CD4-positive, alpha-beta T cell treated with Interleukin-15 for 4 hours (primary cell): ENCODE measurements around the gene WDFY3.

Experiments
- DNase-seq: peaks from one replicate; pipeline ENCODE4 v3.0.0-alpha.2; 2020; ENCODE audit warnings: low spot score

Gene WDFY3

DNA sequence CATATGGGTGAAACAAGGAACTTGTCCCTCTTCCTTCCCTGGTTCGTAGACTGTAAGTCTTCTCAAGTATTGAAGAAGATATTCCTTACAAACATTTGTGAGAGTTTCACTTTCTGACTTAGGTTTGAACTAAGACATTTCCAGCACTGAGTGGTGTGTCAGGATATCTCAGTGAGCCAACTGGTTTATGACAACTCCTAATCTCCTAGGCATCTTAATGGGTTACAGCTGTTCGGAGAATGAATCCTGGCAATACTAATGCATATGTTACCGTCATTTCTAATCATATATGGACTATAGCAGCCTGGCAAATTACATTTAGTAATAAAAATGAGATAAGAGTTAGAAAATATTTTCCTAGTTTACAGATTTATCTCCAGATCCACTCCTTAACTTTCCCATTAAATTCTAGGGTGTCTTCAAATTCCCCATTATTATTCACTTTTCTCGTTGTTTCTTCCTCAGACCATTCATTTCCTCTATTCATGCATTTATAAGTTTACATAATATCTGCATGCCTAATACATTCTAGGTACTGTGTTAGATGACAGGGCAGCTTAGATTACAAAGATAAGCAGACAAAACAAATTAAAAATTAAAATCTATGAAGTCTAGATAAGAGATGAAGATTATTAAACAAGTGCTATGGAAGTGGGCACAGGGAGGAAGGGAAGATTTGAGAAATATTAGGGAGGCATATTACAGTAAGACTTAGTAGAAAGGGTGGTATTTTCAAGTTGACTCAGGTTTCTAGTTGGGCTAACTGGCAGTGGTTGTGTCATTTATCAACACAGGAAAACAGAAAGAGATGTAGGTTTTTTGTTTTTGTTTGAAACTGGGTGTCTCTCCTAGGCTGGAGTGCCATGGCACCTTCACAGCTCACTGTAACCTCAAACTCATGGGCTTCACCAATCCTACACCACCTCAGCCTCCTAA lies 173.9 kb downstream of the WDFY3 start:
- DNase-seq, result no peak

DNA sequence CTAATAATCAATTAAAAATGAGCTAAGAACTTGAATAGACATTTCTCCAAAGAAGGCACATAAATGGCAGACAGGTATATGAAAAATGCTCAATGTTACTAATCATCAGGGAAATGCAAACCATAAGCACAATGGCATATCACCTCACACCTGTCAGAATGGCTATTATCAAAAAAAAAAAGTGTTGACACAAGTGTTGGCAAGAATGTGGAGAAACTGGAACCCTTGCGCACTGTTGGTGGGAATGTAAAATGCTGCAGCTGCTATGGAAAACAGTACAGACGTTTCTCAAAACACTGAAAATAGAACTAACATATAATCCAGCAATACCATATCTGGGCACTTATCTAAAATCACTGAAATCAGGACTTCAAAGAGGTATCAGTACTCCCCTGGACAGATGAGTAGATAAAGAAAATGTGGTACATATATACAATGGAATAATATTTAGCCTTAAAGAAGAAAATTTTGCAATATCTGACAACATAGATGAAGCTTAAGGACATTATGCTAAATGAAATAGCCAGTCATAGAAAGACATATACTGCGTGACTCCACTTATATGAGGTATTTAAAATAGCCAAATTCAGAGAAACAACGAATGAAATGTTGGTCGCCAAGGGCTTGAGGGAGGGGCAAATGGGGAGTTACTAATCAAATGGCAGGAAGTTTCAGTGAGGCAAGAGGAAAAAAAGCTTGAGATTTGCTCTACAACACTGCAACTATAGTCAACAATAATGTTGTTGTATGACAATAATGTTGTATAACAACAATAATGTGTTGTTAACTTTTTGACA lies 175.5 kb downstream of the WDFY3 start:
- no peak for DNase-seq

DNA sequence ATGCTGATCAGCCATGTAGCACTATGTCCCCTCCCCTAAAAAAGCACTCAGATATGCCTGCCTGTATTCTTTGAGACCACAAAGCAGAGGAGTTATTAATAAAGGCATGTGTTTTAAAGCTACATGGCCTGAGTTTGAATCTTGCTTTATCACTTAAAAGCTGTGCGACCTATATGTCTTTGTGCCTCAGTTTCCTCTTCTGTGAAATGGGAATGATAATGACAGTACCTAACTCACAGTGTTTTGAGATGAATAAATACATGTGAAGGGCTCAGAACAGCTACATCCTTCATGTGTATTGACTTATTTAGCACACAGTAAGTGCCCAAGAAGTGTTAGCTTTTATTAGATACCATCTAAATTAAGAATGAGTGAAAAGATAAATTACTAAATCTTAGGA lies 180.0 kb downstream of the WDFY3 start:
- DNase-seq, result no peak

DNA sequence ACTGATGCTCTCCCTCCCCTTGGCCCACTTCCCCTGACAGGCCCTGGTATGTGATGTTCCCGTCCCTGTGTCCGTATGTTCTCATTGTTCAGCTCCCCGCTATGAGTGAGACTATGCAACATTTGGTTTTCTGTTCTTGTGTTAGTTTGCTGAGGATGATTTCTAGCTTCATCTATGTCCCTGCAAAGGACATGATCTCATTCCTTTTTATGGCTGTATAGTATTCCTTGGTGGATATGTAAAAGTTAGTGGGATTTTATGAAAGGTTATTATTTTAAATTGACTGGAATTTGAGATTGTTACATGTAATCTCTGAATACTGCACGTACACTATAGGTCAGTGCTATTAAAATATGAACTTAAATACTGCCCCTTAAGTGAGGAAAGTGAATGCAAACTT lies 184.0 kb downstream of the WDFY3 start:
- DNase-seq, result no peak

DNA sequence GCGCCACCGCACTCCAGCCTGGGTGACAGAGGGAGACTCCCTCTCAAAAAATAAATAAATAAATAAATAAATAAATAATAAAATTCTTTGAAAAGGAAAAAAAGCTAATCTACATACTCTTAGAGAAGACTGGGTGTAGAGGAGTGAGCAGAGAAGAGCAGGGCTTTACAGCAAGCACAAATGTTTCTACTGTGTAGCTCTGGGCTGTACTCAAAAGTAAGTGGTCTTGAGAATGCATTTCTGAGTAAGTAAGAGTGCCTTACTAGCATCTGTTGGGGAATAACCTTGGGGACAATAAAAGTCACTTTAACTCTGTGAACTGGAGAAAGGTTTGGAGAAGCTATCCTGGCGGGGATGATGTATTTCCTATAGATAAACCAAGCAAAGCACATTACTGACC lies 185.8 kb downstream of the WDFY3 start:
- no peak for DNase-seq

- DNase-seq, result no peak
Observed at GRCh38 chr4:84778041-84778440, 188.4 kb downstream of the WDFY3 start.

GRCh38 chr4:84767168-84767567 lies 199.3 kb downstream of the WDFY3 start:
- DNase-seq, result no peak

DNA sequence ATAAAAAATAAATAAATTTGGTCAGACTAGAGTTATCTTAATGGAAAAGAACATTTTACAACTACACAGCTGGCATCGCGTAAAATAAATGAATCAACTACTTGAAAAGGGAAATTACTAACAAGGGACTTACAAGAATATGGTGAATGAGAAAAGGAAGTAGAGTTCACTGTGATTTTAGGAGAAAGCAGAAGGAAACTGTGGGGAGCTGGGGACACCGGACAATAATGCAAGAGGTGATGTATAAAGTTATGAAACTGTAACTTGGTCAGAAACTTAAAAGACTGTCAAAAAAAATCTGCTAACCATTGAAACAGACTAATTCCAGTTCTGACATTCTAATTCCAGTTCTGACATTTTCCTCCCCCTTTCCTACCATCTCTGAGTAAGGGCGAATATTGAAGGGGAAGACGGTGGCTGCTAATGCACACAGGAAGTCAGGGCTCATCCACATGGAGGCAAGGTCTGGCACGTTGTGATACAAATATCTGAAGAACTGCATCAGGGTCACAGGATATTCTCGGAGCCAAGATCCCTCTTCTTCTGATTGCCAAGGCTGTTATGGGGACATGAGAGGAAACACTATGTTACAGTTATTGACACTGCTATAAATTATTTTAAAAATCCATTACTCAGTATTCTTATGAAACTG lies 213.0 kb downstream of the WDFY3 start:
- no peak for DNase-seq

DNA sequence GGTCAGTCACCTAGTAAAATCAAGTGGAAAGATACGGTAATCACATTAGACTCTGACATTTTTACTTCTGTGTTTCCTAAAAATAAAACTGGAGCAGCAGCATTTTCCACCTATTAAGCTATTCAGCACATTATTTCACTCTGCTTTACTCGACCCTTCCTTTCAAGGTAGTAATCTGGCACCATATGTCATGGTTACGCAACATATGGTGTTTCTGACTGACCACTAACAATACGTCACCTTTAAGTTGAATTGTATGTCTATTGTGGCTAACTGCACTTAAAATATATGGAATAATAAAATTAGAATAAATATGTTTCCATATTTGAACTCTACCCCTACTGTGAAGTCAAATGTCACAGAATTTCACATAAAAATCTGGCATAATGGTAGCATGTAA lies 214.8 kb downstream of the WDFY3 start:
- DNase-seq, result no peak

DNA sequence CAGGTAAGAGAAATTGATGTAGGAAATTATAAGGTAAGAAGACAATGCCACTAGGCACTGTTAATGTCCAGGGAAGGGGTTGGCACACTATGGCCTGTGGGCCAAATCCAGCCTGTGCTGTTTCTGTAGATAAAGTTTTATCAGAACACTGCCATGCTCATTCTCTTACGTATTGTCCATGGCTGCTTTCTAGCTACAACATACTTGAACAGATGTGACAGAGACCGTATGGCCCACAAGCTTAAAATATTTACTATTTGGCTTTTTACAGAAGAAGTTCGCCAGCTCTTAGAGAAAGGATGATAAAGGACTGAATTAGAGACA lies 215.6 kb downstream of the WDFY3 start:
- DNase-seq, result no peak

GRCh38 chr4:84750260-84750959 lies 216.1 kb downstream of the WDFY3 start:
- no peak for DNase-seq

GRCh38 chr4:84740057-84740456 lies 226.4 kb downstream of the WDFY3 start:
- DNase-seq, result no peak

GRCh38 chr4:84738622-84739021 lies 227.9 kb downstream of the WDFY3 start:
- no peak for DNase-seq

DNA sequence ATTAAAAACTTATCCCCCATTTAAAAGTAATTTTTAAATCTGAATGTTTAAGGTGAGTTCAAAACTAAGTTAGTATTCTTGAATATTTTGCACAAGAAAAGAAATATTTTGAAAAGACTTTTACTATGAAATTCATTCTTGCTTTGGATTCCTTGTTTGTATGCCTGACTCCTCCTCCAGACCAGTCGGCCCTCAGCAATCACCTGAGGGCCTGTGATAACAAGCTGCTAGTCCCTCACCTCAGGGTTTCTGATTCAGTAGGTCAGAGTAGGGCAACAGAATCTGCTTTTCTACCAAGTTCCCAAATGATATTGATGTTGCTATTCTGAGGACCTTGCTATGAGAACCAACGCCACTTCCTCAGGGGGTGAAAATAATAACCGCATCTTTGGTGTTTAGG lies 228.8 kb downstream of the WDFY3 start:
- DNase-seq, result no peak

DNA sequence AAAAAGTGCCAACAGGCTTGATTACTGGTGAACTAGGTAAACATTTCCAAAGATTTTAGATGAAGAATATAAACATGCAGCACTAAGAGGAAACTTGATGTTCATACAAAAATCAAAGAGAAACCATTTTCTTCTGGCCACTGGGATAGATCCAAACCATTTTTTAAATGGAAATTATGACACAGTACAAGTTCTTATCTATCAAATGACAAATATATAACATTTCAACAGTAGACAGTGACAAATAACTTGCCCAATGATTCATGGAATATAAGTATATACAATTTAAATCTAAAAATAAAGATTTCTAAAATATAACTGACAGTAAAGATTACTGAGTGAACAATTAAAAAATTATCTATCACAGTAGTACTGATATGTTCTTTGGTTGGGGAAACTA lies 232.5 kb downstream of the WDFY3 start:
- no peak for DNase-seq

GRCh38 chr4:84733343-84734033 lies 233.0 kb downstream of the WDFY3 start:
- no peak for DNase-seq

DNA sequence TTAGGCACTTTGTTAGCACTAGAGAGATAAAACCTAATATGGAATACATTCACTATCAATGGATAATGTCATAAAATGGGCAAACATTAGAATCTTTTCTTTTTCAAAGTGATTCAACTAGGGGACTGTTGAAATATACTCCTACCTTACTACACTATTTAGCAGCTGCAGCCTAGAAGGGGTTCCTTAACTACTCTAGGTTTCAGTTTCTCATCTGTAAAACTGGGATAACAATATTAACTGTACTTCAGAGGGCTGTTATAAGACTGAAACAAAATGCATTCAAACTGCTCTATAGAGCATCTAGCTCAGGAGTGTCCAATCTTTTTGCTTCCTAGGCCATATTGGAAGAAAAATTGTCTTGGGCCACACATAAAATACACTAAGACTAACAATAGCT lies 236.1 kb downstream of the WDFY3 start:
- DNase-seq, result no peak

GRCh38 chr4:84727491-84727890 lies 239.0 kb downstream of the WDFY3 start:
- no peak for DNase-seq

GRCh38 chr4:84726356-84726755 lies 240.1 kb downstream of the WDFY3 start:
- no peak for DNase-seq

- DNase-seq, result no peak
Observed at GRCh38 chr4:84722720-84723119, 243.8 kb downstream of the WDFY3 start.

- DNase-seq, result no peak
Observed at GRCh38 chr4:84719115-84719514, 247.4 kb downstream of the WDFY3 start.

- DNase-seq, result no peak
Observed at GRCh38 chr4:84718699-84719098, 247.8 kb downstream of the WDFY3 start.
